BLaER1 (cell line): Measurements from ENCODE around the gene TMEM205.
A peak's percentile ranks its signal among the peaks of the same experiment; 100 is the strongest.

Experiments
- H3K27ac ChIP-seq: shearing (Covaris generic); formaldehyde crosslinking; 2 replicates; pipeline ENCODE4 v1.8.1; 2022
- H3K27me3 ChIP-seq: shearing (Covaris generic); formaldehyde crosslinking; 2 replicates; pipeline ENCODE4 v1.8.1; 2022
- H3K36me3 ChIP-seq: shearing (Covaris generic); formaldehyde crosslinking; 2 replicates; pipeline ENCODE4 v1.8.1; 2022
- H3K4me1 ChIP-seq: shearing (Covaris generic); formaldehyde crosslinking; 2 replicates; pipeline ENCODE4 v1.8.1; 2022
- H3K4me2 ChIP-seq: shearing (Covaris generic); formaldehyde crosslinking; 2 replicates; pipeline ENCODE4 v1.8.1; 2022
- H3K4me3 ChIP-seq: shearing (Covaris generic); formaldehyde crosslinking; 2 replicates; pipeline ENCODE4 v1.8.1; 2022
- H3K9ac ChIP-seq: shearing (Covaris generic); formaldehyde crosslinking; 2 replicates; pipeline ENCODE4 v1.8.1; 2022
- H3K9me3 ChIP-seq: shearing (Covaris generic); formaldehyde crosslinking; 2 replicates; pipeline ENCODE4 v1.8.1; 2022
- H4K20me1 ChIP-seq: shearing (Covaris generic); formaldehyde crosslinking; 2 replicates; pipeline ENCODE4 v1.8.1; 2022
- Cebpa-rat ChIP-seq: shearing (Covaris generic); IDR thresholded peaks from 2 replicates; pipeline ENCODE4 v1.8.1; 2022

TMEM205 gene

GRCh38 chr19:11346104-11346940, at the start of gene TMEM205, which contains the start of gene CCDC159:
TSS of gene TMEM205 (minus strand) at chr19:11346268. CDS start at chr19:11345619, 649 bp downstream.
TSS of gene CCDC159 (plus strand) at chr19:11346519. CDS start at chr19:11346607, 88 bp downstream.
- peak within 1 kb of the TSS; percentile 73 for H3K27ac ChIP-seq
- TF ChIP-seq Cebpa-rat, result peak; percentile 95
- peak within 1 kb of the TSS; percentile 81 for H3K9ac ChIP-seq

GRCh38 chr19:11390933-11391680, 45.0 kb upstream of the TMEM205 start:
- H3K27me3 ChIP-seq, result no peaks in the 10 kb centered on the region
- TF ChIP-seq Cebpa-rat, result no peak
- H3K9ac ChIP-seq, result no peak overlapping the region
- H3K9me3 ChIP-seq, result peaks cover 11% of the 10 kb centered on the region
- H3K4me1 ChIP-seq, result peaks cover 15% of the 10 kb centered on the region
- H3K27ac ChIP-seq, result no peak overlapping the region
- H3K36me3 ChIP-seq, result no peaks in the 10 kb centered on the region
- H4K20me1 ChIP-seq, result no peaks in the 10 kb centered on the region
- H3K4me2 ChIP-seq, result no peak overlapping the region
- no peak overlapping the region for H3K4me3 ChIP-seq

More at GRCh38 chr19:11346104-11346940, at the start of gene TMEM205, which contains the start of gene CCDC159:
- Histone ChIP-seq H3K4me3 (peak within 1 kb of the TSS; percentile 76), H4K20me1 (no peaks in the 10 kb centered on the region), H3K4me2 (peak within 1 kb of the TSS; percentile 95), H3K9me3 (peaks cover 11% of the 10 kb centered on the region), H3K4me1 (peaks cover 39% of the 10 kb centered on the region), H3K36me3 (peaks cover 14% of the 10 kb centered on the region; the same call in 1 of the 2 replicates), H3K27me3 (no peaks in the 10 kb centered on the region)

GRCh38 chr19:11390359-11390758, 44.3 kb upstream of the TMEM205 start:
- no peaks in the 10 kb centered on the region for H3K27me3 ChIP-seq
- no peak overlapping the region for H3K4me3 ChIP-seq
- peaks cover 11% of the 10 kb centered on the region for H3K9me3 ChIP-seq
- H3K4me1 ChIP-seq, result peaks cover 15% of the 10 kb centered on the region
- no peak overlapping the region for H3K4me2 ChIP-seq
- no peak for TF ChIP-seq Cebpa-rat
- no peaks in the 10 kb centered on the region for H3K36me3 ChIP-seq
- no peaks in the 10 kb centered on the region for H4K20me1 ChIP-seq
- H3K9ac ChIP-seq, result no peak overlapping the region
- no peak overlapping the region for H3K27ac ChIP-seq

- Histone ChIP-seq H4K20me1 (no peaks in the 10 kb centered on the region; the same call in 1 of the 2 replicates), H3K36me3 (no peaks in the 10 kb centered on the region), H3K27me3 (peaks cover 5% of the 10 kb centered on the region; the same call in 1 of the 2 replicates), H3K4me3 (no peak overlapping the region), H3K4me1 (peaks cover 40% of the 10 kb centered on the region), H3K9ac (peak overlapping the region; percentile 12; the same call in 1 of the 2 replicates), H3K4me2 (peak overlapping the region; percentile 72), H3K9me3 (peaks cover 11% of the 10 kb centered on the region), H3K27ac (no peak overlapping the region)
- no peak for TF ChIP-seq Cebpa-rat
Measured at GRCh38 chr19:11387162-11388034, 41.3 kb upstream of the TMEM205 start.

GRCh38 chr19:11384778-11385129, 38.7 kb upstream of the TMEM205 start:
- no peaks in the 10 kb centered on the region for H3K36me3 ChIP-seq
- no peak overlapping the region for H3K9ac ChIP-seq
- H3K4me1 ChIP-seq, result peaks cover 58% of the 10 kb centered on the region
- H3K4me2 ChIP-seq, result peak overlapping the region; percentile 100
- no peak for TF ChIP-seq Cebpa-rat
- H3K4me3 ChIP-seq, result no peak overlapping the region
- peaks cover 5% of the 10 kb centered on the region; the same call in 1 of the 2 replicates for H3K27me3 ChIP-seq
- no peak overlapping the region for H3K27ac ChIP-seq
- H4K20me1 ChIP-seq, result peaks cover 8% of the 10 kb centered on the region
- H3K9me3 ChIP-seq, result no peaks in the 10 kb centered on the region

- H3K4me1 ChIP-seq, result peaks cover 61% of the 10 kb centered on the region
- TF ChIP-seq Cebpa-rat, result no peak
- peak overlapping the region; percentile 100 for H3K4me2 ChIP-seq
- peak overlapping the region; percentile 71 for H3K4me3 ChIP-seq
- peak overlapping the region; percentile 55 for H3K27ac ChIP-seq
- H3K9ac ChIP-seq, result peak overlapping the region; percentile 75
- H3K36me3 ChIP-seq, result no peaks in the 10 kb centered on the region
- peaks cover 8% of the 10 kb centered on the region for H4K20me1 ChIP-seq
- H3K9me3 ChIP-seq, result no peaks in the 10 kb centered on the region
- peaks cover 5% of the 10 kb centered on the region; the same call in 1 of the 2 replicates for H3K27me3 ChIP-seq
Measured at GRCh38 chr19:11383706-11384048, 37.6 kb upstream of the TMEM205 start.

- peaks cover 67% of the 10 kb centered on the region for H3K4me1 ChIP-seq
- H3K27me3 ChIP-seq, result peaks cover 5% of the 10 kb centered on the region; the same call in 1 of the 2 replicates
- peak overlapping the region; percentile 75 for H3K9ac ChIP-seq
- H4K20me1 ChIP-seq, result peaks cover 8% of the 10 kb centered on the region
- H3K4me2 ChIP-seq, result peak overlapping the region; percentile 100
- TF ChIP-seq Cebpa-rat, result no peak
- peak overlapping the region; percentile 55; the same call in 1 of the 2 replicates for H3K27ac ChIP-seq
- H3K4me3 ChIP-seq, result peak overlapping the region; percentile 71
- no peaks in the 10 kb centered on the region for H3K36me3 ChIP-seq
- no peaks in the 10 kb centered on the region for H3K9me3 ChIP-seq
Measured at GRCh38 chr19:11382898-11383705, 37.0 kb upstream of the TMEM205 start.

GRCh38 chr19:11380653-11381537, 34.8 kb upstream of the TMEM205 start:
- H3K27me3 ChIP-seq, result peaks cover 5% of the 10 kb centered on the region; the same call in 1 of the 2 replicates
- TF ChIP-seq Cebpa-rat, result no peak
- peaks cover 8% of the 10 kb centered on the region for H4K20me1 ChIP-seq
- H3K36me3 ChIP-seq, result no peaks in the 10 kb centered on the region
- H3K9me3 ChIP-seq, result no peaks in the 10 kb centered on the region
- peak overlapping the region; percentile 67 for H3K4me3 ChIP-seq
- H3K4me1 ChIP-seq, result peaks cover 73% of the 10 kb centered on the region
- H3K27ac ChIP-seq, result peak overlapping the region; percentile 72
- H3K9ac ChIP-seq, result peak overlapping the region; percentile 67
- peak overlapping the region; percentile 87 for H3K4me2 ChIP-seq
